ENCODE results near the gene BMPR1B.
A peak's percentile ranks its signal among the peaks of the same experiment; 100 is the strongest.

Gene BMPR1B

GRCh38 chr4:94856030-94856429 lies 98.3 kb downstream of the BMPR1B start:
- Histone ChIP-seq H3K4me3 (ENCODE audit: low read depth, low read length) (no peak overlapping the region), H3K9me3 (ENCODE audit: control insufficient read depth, insufficient read depth, low read depth, low read length) (no peaks in the 10 kb centered on the region), H3K36me3 (ENCODE audit: control insufficient read depth in 2 of 2, insufficient read depth in 1 of 2, low read length in 2 of 2) (no peaks in the 10 kb centered on the region), H3K4me1 (ENCODE audit: control insufficient read depth, insufficient read depth, low read length) (peaks cover 10% of the 10 kb centered on the region; the same call in 1 of the 2 replicates), H3K27ac (ENCODE audit: extremely low read depth, low read depth, low read length) (no peak overlapping the region)
- TF ChIP-seq PRDM6 (tag by site-specific recombination; IDR thresholded peaks at IDR 0.05) (peak; percentile 53), REST (tag by site-specific recombination; IDR thresholded peaks at IDR 0.05) (no peak), ZNF146 (tag by site-specific recombination; IDR thresholded peaks at IDR 0.05) (no peak), FEZF1 (tag by site-specific recombination; IDR thresholded peaks at IDR 0.05) (peak; percentile 60)
- TF ChIP-seq, protein P1, sequence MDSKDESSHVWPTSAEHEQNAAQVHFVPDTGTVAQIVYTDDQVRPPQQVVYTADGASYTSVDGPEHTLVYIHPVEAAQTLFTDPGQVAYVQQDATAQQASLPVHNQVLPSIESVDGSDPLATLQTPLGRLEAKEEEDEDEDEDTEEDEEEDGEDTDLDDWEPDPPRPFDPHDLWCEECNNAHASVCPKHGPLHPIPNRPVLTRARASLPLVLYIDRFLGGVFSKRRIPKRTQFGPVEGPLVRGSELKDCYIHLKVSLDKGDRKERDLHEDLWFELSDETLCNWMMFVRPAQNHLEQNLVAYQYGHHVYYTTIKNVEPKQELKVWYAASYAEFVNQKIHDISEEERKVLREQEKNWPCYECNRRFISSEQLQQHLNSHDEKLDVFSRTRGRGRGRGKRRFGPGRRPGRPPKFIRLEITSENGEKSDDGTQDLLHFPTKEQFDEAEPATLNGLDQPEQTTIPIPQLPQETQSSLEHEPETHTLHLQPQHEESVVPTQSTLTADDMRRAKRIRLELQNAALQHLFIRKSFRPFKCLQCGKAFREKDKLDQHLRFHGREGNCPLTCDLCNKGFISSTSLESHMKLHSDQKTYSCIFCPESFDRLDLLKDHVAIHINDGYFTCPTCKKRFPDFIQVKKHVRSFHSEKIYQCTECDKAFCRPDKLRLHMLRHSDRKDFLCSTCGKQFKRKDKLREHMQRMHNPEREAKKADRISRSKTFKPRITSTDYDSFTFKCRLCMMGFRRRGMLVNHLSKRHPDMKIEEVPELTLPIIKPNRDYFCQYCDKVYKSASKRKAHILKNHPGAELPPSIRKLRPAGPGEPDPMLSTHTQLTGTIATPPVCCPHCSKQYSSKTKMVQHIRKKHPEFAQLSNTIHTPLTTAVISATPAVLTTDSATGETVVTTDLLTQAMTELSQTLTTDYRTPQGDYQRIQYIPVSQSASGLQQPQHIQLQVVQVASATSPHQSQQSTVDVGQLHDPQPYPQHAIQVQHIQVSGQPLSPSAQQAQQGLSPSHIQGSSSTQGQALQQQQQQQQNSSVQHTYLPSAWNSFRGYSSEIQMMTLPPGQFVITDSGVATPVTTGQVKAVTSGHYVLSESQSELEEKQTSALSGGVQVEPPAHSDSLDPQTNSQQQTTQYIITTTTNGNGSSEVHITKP (tag by site-specific recombination; IDR thresholded peaks at IDR 0.05): peak; percentile 12
- TF ChIP-seq, protein P2, sequence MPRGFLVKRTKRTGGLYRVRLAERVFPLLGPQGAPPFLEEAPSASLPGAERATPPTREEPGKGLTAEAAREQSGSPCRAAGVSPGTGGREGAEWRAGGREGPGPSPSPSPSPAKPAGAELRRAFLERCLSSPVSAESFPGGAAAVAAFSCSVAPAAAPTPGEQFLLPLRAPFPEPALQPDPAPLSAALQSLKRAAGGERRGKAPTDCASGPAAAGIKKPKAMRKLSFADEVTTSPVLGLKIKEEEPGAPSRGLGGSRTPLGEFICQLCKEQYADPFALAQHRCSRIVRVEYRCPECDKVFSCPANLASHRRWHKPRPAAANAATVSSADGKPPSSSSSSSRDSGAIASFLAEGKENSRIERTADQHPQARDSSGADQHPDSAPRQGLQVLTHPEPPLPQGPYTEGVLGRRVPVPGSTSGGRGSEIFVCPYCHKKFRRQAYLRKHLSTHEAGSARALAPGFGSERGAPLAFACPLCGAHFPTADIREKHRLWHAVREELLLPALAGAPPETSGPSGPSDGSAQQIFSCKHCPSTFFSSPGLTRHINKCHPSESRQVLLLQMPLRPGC (tag by site-specific recombination; IDR thresholded peaks at IDR 0.05): no peak
- ChIA-PET CTCF (no interaction called here), POLR2A (no interaction called here)

DNA sequence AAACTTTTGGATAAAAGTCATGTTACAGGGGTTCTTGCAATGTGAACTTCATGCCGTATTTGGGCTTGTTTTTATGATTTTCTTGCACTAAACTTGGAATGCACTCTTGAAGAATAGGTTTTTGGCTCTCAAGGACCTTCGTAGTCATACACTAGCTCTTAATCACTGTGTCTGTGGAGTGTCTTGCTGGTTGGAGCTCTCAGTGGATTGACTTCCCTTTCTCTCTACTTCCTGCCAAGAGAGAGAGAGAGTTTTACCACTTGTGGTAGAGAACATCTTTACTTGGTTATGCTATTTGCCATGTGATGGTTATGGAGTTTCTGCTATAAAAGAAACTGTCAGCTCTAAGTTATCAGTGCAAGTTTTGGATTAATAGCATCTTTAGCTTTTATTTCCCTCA lies 112.4 kb downstream of the BMPR1B start:
- ChIA-PET CTCF (interaction anchor here (0.6 kb wide), 1 partner anchor 177 kb away, joined by 3 read pairs; no protein-coding TSS in a partner anchor), POLR2A (no interaction called here)
- Histone ChIP-seq H3K4me3 (ENCODE audit: low read depth, low read length) (no peak overlapping the region), H3K36me3 (ENCODE audit: control insufficient read depth in 2 of 2, insufficient read depth in 1 of 2, low read length in 2 of 2) (no peaks in the 10 kb centered on the region), H3K27ac (ENCODE audit: extremely low read depth, low read depth, low read length) (no peak overlapping the region), H3K4me1 (ENCODE audit: control insufficient read depth, insufficient read depth, low read length) (peaks cover 2% of the 10 kb centered on the region; the same call in 1 of the 2 replicates), H3K9me3 (ENCODE audit: control insufficient read depth, insufficient read depth, low read depth, low read length) (no peaks in the 10 kb centered on the region)
- TF ChIP-seq, protein P3, sequence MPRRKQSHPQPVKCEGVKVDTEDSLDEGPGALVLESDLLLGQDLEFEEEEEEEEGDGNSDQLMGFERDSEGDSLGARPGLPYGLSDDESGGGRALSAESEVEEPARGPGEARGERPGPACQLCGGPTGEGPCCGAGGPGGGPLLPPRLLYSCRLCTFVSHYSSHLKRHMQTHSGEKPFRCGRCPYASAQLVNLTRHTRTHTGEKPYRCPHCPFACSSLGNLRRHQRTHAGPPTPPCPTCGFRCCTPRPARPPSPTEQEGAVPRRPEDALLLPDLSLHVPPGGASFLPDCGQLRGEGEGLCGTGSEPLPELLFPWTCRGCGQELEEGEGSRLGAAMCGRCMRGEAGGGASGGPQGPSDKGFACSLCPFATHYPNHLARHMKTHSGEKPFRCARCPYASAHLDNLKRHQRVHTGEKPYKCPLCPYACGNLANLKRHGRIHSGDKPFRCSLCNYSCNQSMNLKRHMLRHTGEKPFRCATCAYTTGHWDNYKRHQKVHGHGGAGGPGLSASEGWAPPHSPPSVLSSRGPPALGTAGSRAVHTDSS (tag by site-specific recombination; IDR thresholded peaks at IDR 0.05): no peak
- TF ChIP-seq ZNF311 (tag by site-specific recombination; IDR thresholded peaks at IDR 0.05; ENCODE audit: borderline replicate concordance) (no peak), ZNF140 (tag by site-specific recombination; IDR thresholded peaks at IDR 0.05) (no peak), ZNF174 (tag by site-specific recombination; IDR thresholded peaks at IDR 0.05) (no peak), ZNF354C (tag by site-specific recombination; IDR thresholded peaks at IDR 0.05; ENCODE audit: borderline replicate concordance, low read depth) (no peak)
- TF ChIP-seq, protein P4, sequence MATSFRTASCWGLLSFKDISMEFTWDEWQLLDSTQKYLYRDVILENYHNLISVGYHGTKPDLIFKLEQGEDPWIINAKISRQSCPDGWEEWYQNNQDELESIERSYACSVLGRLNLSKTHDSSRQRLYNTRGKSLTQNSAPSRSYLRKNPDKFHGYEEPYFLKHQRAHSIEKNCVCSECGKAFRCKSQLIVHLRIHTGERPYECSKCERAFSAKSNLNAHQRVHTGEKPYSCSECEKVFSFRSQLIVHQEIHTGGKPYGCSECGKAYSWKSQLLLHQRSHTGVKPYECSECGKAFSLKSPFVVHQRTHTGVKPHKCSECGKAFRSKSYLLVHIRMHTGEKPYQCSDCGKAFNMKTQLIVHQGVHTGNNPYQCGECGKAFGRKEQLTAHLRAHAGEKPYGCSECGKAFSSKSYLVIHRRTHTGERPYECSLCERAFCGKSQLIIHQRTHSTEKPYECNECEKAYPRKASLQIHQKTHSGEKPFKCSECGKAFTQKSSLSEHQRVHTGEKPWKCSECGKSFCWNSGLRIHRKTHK (tag by site-specific recombination; IDR thresholded peaks at IDR 0.05): no peak
- TF ChIP-seq, protein P5, sequence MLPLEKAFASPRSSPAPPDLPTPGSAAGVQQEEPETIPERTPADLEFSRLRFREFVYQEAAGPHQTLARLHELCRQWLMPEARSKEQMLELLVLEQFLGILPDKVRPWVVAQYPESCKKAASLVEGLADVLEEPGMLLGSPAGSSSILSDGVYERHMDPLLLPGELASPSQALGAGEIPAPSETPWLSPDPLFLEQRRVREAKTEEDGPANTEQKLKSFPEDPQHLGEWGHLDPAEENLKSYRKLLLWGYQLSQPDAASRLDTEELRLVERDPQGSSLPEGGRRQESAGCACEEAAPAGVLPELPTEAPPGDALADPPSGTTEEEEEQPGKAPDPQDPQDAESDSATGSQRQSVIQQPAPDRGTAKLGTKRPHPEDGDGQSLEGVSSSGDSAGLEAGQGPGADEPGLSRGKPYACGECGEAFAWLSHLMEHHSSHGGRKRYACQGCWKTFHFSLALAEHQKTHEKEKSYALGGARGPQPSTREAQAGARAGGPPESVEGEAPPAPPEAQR (tag by site-specific recombination; IDR thresholded peaks at IDR 0.05): no peak

Data from HEK293 (cell line).